Panc1 (cell line): Measurements from ENCODE around the gene GFRA1. TPM values are rescaled to one million over a fixed set of nuclear protein-coding genes. Genes with fewer than 3 reads are reported as not detected.

Experiments
- ATAC-seq: fragments of 200-7000 bp; cut with Tn5 transposase; 2 replicates; pipeline ENCODE4 v1.9.1; 2020; ENCODE audit warnings: mild to moderate bottlenecking, moderate library complexity
- BruUV-seq: library from RNA; stranded (reverse); fragments of 400-500 nt; replicated peaks from 2 replicates; lab custom pipeline; 2021; lab: Mats Ljungman, UMichigan
- CTCF ChIA-PET: fragments of 300-600 bp; sonication (Branson Sonifier 250); formaldehyde crosslinking; loops from one replicate; lab custom pipeline; 2022; ENCODE audit warnings: antibody characterized with exemption; lab: Charles Lee
- POLR2A ChIA-PET: fragments of 300-600 bp; sonication (Branson Sonifier 250); formaldehyde crosslinking; loops from one replicate; lab custom pipeline; 2022; ENCODE audit warnings: antibody characterized with exemption; lab: Charles Lee
- DNase-seq: peaks from one replicate; pipeline ENCODE4 v3.0.0-alpha.2; 2010; ENCODE audit warnings: low read depth, low spot score
- H3K27ac ChIP-seq: 2 replicates; pipeline ENCODE4 v1.5.1; 2011; ENCODE audit warnings: mild to moderate bottlenecking, low read length, inconsistent platforms
- H3K27me3 ChIP-seq: fragments of 200-500 bp; sonication (Bioruptor generic); 2 replicates; pipeline ENCODE4 v1.6.0; 2014; ENCODE audit warnings: low read length, inconsistent platforms; ENCODE audit not compliant: control insufficient read depth, insufficient read depth
- H3K36me3 ChIP-seq: fragments of 200-500 bp; sonication (Bioruptor generic); 2 replicates; pipeline ENCODE4 v1.5.1; 2014; ENCODE audit warnings: inconsistent platforms, mild to moderate bottlenecking, low read length, moderate library complexity; ENCODE audit not compliant: control insufficient read depth, insufficient read depth
- H3K4me1 ChIP-seq: 2 replicates; pipeline ENCODE4 v1.5.1; 2011; ENCODE audit warnings: inconsistent platforms, mild to moderate bottlenecking, low read length, moderate library complexity; ENCODE audit not compliant: control insufficient read depth, insufficient read depth
- H3K4me3 ChIP-seq, 2 experiments: 2 replicates each; pipeline ENCODE4 v1.5.1; 2011 to 2012; ENCODE audit warnings: low read depth in 2 of 2, low read length in 2 of 2, mild to moderate bottlenecking in 2 of 2, inconsistent platforms in 1 of 2, moderate library complexity in 1 of 2
- H3K9me3 ChIP-seq: fragments of 200-500 bp; sonication (Bioruptor generic); 2 replicates; pipeline ENCODE4 v1.5.1; 2014; ENCODE audit warnings: low read depth, mild to moderate bottlenecking, inconsistent platforms, low read length, moderate library complexity; ENCODE audit not compliant: control insufficient read depth, insufficient read depth
- POLR2AphosphoS5 ChIP-seq: IDR thresholded peaks from 2 replicates; pipeline ENCODE4 v1.6.1; 2012; ENCODE audit warnings: mild to moderate bottlenecking, low read depth, low read length, moderate library complexity
- SIN3A ChIP-seq: IDR thresholded peaks from 2 replicates; pipeline ENCODE4 v1.6.1; 2012; ENCODE audit warnings: low read depth, mild to moderate bottlenecking, low read length, moderate library complexity, borderline replicate concordance; ENCODE audit not compliant: insufficient read depth
- TCF7L2 ChIP-seq: IDR thresholded peaks from 2 replicates; pipeline ENCODE4 v1.6.1; 2011; ENCODE audit warnings: mild to moderate bottlenecking, low read depth, low read length, inconsistent platforms
- in situ Hi-C: cut with HindIII; loops from 2 replicates; pipeline ENCODE4 v1.10.0; 2016; ENCODE audit warnings: low sequenced_read_pairs, low pct_unique_long_range_greater_than_20kb
- intact Hi-C: fragments of 100-400 bp; cut with micrococcal nuclease; formaldehyde crosslinking; loops from one replicate; pipeline ENCODE4 v1.10.0; 2022; ENCODE audit not compliant: unreplicated experiment
- total RNA-seq: library from RNA; stranded (reverse); gene quantifications from one replicate; pipeline ENCODE4 v1.2.1, GENCODE V29; 2021; ENCODE audit not compliant: unreplicated experiment
- TF ChIP-seq, protein P1 (sequence below): fragments of 450-650 bp; IDR thresholded peaks from 2 replicates; pipeline ENCODE4 v1.5.1; 2017; ENCODE audit warnings: mild to moderate bottlenecking
- TF ChIP-seq, protein P2 (sequence below), 2 experiments: IDR thresholded peaks; 2 replicates each; pipeline ENCODE4 v1.6.1; 2011 to 2012; ENCODE audit warnings: low read depth in 2 of 2, control low read depth in 1 of 2, low read length in 1 of 2, mild to moderate bottlenecking in 1 of 2, moderate library complexity in 1 of 2; ENCODE audit not compliant: insufficient read depth in 1 of 2

GFRA1 gene
- total RNA-seq, 1 experiment from 2014 or later = 0.10 TPM

GRCh38 chr10:116026725-116027124 is 246.3 kb downstream of the GFRA1 start:
- Histone ChIP-seq H3K4me1 (no peaks in the 10 kb centered on the region), H3K9me3 (no peaks in the 10 kb centered on the region), H3K36me3 (no peaks in the 10 kb centered on the region), H3K27me3 (no peaks in the 10 kb centered on the region), H3K27ac (no peak overlapping the region), H3K4me3 (no peak overlapping the region)
- no peak for ATAC-seq
- intact Hi-C loops = no loop called here
- no TSS peak for BruUV-seq
- CTCF ChIA-PET = no interaction called here
- no peak for DNase-seq
- in situ Hi-C loops = no loop called here
- POLR2A ChIA-PET = no interaction called here
- TF ChIP-seq, protein P1, sequence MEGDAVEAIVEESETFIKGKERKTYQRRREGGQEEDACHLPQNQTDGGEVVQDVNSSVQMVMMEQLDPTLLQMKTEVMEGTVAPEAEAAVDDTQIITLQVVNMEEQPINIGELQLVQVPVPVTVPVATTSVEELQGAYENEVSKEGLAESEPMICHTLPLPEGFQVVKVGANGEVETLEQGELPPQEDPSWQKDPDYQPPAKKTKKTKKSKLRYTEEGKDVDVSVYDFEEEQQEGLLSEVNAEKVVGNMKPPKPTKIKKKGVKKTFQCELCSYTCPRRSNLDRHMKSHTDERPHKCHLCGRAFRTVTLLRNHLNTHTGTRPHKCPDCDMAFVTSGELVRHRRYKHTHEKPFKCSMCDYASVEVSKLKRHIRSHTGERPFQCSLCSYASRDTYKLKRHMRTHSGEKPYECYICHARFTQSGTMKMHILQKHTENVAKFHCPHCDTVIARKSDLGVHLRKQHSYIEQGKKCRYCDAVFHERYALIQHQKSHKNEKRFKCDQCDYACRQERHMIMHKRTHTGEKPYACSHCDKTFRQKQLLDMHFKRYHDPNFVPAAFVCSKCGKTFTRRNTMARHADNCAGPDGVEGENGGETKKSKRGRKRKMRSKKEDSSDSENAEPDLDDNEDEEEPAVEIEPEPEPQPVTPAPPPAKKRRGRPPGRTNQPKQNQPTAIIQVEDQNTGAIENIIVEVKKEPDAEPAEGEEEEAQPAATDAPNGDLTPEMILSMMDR = no peak
- TF ChIP-seq TCF7L2 = no peak
- no peak for TF ChIP-seq POLR2AphosphoS5
- TF ChIP-seq, protein P2, sequence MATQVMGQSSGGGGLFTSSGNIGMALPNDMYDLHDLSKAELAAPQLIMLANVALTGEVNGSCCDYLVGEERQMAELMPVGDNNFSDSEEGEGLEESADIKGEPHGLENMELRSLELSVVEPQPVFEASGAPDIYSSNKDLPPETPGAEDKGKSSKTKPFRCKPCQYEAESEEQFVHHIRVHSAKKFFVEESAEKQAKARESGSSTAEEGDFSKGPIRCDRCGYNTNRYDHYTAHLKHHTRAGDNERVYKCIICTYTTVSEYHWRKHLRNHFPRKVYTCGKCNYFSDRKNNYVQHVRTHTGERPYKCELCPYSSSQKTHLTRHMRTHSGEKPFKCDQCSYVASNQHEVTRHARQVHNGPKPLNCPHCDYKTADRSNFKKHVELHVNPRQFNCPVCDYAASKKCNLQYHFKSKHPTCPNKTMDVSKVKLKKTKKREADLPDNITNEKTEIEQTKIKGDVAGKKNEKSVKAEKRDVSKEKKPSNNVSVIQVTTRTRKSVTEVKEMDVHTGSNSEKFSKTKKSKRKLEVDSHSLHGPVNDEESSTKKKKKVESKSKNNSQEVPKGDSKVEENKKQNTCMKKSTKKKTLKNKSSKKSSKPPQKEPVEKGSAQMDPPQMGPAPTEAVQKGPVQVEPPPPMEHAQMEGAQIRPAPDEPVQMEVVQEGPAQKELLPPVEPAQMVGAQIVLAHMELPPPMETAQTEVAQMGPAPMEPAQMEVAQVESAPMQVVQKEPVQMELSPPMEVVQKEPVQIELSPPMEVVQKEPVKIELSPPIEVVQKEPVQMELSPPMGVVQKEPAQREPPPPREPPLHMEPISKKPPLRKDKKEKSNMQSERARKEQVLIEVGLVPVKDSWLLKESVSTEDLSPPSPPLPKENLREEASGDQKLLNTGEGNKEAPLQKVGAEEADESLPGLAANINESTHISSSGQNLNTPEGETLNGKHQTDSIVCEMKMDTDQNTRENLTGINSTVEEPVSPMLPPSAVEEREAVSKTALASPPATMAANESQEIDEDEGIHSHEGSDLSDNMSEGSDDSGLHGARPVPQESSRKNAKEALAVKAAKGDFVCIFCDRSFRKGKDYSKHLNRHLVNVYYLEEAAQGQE (IDR thresholded peaks at IDR 0.05; ENCODE audit: insufficient read depth in 1 of 2, low read depth in 2 of 2, low read length in 1 of 2) = no peak
- no peak for TF ChIP-seq SIN3A

DNA sequence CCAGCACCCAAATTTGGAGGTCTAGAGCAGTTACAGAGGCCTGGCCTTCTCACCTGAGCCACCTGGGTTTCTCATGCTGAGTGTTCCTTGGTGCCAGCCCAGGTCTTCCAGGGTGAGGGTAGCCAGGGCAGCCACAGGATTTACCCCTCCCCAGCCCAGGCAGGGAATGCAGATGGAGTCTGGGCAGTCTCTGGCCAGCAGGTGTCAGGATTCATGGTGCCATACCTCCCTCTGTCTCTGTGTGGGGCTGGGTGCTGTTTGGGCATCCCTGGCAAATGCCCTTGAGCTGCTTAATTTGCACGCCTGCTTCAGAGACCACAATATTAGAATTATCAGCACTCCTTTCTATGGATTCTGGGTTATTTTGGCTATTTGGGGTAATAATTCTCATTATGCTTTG is 246.7 kb downstream of the GFRA1 start:
- CTCF ChIA-PET = no interaction called here
- Histone ChIP-seq H3K36me3 (no peaks in the 10 kb centered on the region), H3K27me3 (no peaks in the 10 kb centered on the region), H3K4me3 (no peak overlapping the region), H3K9me3 (no peaks in the 10 kb centered on the region), H3K27ac (no peak overlapping the region), H3K4me1 (no peaks in the 10 kb centered on the region)
- no peak for DNase-seq
- POLR2A ChIA-PET = no interaction called here
- no TSS peak for BruUV-seq
- TF ChIP-seq, protein P2 (IDR thresholded peaks at IDR 0.05; ENCODE audit: insufficient read depth in 1 of 2, low read depth in 2 of 2, low read length in 1 of 2) = no peak
- TF ChIP-seq, protein P1 = peak; percentile 17; the same call in 1 of the 2 replicates
- intact Hi-C loops (no loop called here), in situ Hi-C loops (no loop called here)
- ATAC-seq = no peak
